NCI-H1092 (cell line): ENCODE measurements around the gene SHC3.
A peak's percentile ranks its signal among the peaks of the same experiment; 100 is the strongest.

ENCODE experiments used
- DNase-seq: peaks from one replicate; lab custom pipeline; 2025; lab: John Stamatoyannopoulos, UW

Gene SHC3

GRCh38 chr9:89186960-89187359 is 8.3 kb upstream of the SHC3 start:
- DNase-seq, result no peak

GRCh38 chr9:89185980-89186379 is 7.4 kb upstream of the SHC3 start:
- DNase-seq, result no peak

DNA sequence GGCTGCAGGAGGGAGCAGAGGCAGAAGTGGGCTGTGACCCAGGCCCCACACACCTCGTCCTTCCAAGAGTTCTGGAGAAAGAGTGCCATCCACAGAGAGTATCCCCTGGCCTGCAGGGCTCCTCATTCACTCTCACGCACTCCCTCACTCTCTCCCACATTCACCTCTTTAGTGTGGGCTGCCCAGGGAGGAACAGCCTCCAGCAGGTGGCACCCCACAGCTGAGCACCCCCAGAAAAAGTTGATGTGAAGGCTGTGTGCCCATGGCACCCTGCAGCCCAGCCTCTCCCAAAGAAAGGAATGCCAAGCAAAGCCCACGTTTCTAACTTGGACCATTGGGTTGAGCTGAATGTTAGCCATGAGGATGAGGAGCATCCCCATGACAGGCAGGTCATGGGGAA is 4.5 kb upstream of the SHC3 start:
- DNase-seq, result no peak

DNA sequence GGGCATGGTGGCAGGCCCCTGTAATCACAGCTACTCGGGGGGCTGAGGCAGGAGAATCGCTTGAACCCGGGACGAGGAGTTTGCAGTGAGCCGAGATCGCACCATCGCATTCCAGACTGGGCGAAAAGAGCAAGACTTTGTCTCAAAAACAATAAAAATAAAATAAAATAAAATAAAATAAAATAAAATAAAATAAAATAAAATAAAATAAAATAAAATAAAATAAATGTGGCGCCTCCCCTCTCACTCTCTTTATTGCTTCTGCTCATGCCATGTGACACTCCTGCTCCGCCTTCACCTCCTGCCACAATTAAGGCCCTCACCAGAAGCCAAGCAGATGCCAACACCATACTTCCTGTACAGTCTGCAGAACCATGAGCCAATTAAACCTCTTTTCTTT is 3.8 kb upstream of the SHC3 start:
- DNase-seq, result no peak

GRCh38 chr9:89179895-89180734 is 1.5 kb upstream of the SHC3 start:
- DNase-seq, result peak; percentile 88

GRCh38 chr9:89179540-89179894 is 899 bp upstream of the SHC3 start:
- no peak for DNase-seq

- DNase-seq, result no peak
Measured at GRCh38 chr9:89178830-89179539, 367 bp upstream of the SHC3 start.

DNA sequence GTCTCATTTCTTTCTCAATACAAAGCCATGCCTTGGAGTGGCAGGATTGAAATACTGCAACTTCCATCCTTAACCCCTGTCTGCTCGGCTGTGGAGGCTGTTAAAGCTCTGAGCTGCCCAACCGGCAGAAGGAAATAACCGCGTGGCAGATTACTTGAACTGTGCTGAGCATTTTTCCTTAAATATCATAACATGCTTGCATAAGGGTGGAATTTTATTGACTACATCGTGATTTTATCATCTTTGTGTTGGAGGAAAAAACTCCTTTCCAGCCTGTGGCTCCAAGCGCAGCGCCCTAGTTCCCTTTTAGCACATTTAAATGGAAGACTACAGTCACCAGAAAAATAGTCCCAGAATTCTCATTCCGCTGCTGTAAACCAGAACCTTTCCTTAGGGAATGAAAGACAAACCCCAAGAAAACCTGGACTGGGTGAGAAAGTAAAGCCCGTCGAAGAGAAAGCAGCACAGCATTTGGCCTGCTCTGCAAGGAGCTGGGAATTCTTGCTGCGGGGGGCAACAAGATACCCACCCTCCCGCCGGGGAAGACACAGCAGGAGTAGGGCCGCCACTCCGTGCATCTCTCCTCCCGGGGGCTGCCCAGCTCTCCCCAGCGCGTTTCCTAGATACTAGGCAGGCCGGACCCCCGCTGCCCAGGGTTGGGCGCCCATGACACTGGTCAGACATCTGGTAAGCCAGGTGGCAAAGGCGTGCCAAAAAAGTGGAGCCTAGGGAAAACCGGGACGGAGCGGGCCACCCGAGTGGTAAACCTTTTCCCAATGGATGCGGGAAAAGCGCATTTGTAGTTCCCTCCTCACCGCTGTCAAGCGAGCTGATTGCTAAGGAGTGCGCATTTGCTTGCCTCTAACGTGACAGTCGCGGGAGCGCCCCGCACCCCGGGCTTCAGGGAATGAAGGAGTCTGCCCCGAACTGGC is 1.3 kb downstream of the SHC3 start:
- DNase-seq, result no peak

DNA sequence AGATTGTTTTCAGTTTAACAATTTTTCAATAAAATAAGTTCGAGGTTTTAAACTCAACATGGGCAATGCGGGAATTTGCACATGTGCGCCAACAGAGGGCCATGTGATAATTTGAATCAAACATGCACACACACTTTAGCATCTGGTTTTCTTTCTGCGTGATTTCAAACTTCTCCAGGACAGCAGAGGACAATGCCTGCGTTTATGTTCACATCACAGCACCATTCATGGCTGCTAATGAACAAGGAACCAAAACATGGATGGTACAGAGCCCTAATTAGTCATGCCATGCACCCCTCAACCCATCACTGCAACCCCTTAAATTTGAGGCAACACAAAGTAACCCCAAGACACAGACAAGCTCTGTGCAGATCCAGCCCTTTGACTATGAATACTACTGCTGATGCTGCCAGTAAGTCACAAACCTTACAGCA is 2.8 kb downstream of the SHC3 start:
- no peak for DNase-seq

GRCh38 chr9:89174291-89174690 is 4.3 kb downstream of the SHC3 start:
- DNase-seq, result no peak

DNA sequence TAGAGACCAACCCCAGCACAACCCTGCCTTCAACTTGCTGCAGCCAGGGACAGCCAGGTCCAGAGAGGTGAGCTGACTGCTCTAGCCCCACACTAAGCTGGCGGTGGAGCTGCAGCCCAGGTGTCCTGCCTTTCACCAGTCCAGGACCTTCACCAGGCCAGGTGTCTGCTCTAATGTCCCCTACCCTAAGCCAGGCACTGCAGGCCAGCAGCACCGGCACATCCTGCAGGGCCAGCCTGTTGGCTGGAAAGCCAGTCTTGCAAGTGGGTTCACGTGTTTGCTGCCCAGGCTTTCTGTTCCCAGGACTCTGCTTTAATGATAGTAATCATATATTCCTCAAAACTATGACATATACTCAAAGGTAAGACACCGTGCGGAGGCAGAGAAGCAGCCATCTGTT is 5.5 kb downstream of the SHC3 start:
- no peak for DNase-seq

GRCh38 chr9:89172398-89172797 is 6.2 kb downstream of the SHC3 start:
- no peak for DNase-seq

DNA sequence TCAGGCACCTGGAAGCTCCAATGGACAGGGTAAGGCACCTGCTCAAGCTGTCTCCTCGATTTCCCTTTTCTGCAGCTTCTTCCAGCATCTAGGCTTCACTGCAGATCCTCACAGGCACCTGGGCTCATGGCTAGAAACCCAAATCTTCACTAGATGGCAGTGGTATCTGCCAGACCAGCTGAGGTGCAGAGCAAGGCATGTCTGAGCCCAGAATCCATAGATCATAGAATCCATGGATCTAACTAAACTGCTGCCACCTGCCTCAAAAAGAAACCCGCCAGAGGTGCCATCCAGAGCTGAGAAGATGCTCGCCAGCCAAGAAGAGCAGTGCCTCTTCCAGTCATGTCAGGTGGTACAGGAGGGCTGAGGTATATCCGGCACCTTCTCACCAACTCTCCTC is 6.9 kb downstream of the SHC3 start:
- no peak for DNase-seq

- DNase-seq, result no peak
Measured at GRCh38 chr9:89171231-89171630, 7.4 kb downstream of the SHC3 start.

DNA sequence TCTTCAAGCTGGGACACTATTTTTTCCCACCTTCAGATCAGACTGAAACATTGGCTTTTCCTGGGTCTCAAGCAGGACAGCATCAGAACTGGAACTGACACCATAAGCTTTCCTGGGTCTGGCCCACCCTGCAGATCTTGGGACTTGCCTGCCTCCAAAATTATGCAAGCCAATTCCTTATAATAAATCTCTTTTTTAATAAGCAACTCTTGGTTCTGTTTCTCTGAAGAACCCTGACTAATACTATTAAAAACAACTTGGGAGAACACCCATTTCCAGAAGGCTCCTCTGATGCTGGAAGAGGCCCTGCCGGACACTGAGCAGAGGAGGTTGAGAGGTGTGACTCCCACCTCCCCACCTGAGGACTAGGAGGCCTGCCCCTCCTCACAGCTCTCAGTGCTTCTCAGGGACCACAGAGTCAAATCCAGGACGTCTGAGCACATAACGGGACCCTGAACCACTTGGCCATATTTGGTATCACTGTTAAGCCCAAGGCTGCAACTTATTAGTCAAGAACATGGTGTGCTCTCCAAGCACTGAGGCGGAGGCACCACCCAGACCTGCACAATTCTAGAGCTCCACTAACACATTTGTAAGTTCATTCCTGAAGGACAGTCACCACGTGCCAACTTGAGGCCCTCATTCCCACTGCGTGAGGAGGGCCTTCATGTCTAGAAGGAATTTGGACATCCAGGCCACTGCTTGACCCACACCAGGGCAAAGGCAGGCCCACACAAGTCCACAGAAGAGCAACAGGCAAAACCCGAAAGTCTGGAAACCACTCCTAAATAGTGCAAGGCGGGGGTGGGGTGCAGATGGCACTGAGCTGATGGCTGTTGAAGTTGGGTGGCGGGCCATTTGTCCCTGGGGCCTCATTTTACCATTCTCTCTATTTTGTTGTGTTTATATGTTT is 9.5 kb downstream of the SHC3 start:
- DNase-seq, result no peak

GRCh38 chr9:89167788-89168187 is 10.8 kb downstream of the SHC3 start:
- DNase-seq, result no peak

DNA sequence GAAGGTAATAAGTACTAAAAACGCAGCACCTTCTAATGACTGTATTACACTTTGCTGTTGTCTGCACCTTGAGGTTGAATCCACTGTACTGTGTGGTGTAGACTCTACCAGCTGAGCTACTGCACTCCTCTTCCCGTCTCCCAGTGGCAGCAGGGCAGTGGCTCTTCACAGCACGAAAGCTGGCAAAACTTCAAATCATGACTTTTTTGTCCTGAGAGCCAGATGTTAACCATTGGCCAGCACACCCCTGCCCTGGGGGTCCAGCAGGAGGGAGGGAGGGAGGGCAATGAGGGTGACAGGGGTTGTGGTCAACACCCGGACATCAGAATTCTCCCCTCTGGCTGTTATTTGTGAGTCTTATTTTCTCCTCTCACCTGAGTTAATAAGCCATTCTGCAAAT is 11.8 kb downstream of the SHC3 start:
- DNase-seq, result no peak

DNA sequence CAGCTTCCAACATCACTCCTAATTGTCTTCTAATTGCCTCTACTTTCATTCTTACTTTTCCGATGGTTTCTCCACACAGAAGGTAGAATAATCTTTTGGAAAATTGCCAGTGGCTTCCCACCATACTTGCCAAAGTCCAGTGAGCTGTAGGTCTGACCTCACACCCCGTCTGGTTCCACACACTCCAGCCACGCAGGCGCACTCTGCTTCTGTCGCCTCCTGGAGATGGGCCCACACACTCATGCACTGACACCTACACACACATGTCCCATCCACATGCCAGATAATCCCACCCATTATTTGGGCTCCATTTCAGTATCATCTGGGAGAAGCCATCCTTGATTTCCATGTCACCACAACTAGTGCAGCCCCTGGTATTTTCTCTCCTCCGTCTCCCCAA is 12.7 kb downstream of the SHC3 start:
- no peak for DNase-seq

- DNase-seq, result no peak
Measured at GRCh38 chr9:89165341-89165740, 13.3 kb downstream of the SHC3 start.

GRCh38 chr9:89161221-89161620 is 17.4 kb downstream of the SHC3 start:
- no peak for DNase-seq

DNA sequence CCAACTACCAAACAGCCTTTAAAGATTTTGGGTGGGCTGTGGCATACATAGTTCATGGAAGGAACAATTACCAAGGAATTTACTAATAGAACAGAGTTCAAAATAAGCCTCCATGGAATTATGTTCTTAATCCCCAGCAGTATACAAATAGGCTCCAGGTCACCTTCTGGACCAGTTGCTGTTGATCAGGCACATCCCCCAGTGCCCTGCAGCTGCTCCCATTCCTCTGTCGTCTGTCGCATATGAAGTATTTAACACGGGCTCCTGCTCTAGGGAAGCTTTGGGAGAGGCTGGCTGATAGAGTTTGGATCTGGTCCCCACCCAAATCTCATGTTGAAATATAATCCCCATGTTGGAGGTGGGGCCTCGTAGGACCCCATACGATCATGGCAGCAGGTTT is 17.8 kb downstream of the SHC3 start:
- no peak for DNase-seq
